HG03280 (cell line): ENCODE measurements around the gene MAGEA2B.
"Not testable (repeated sequence)": the region's sequence is repeated elsewhere in the genome, so short reads cannot be mapped to it uniquely, and the experiment has no call there.

ENCODE experiments used
- ATAC-seq: cut with Tn5 transposase; IDR thresholded peaks from one replicate; pipeline ENCODE4 v1.9.1; 2021; ENCODE audit warnings: mild to moderate bottlenecking, moderate library complexity; ENCODE audit not compliant: unreplicated experiment

MAGEA2B gene

GRCh38 chrX:152754871-152755270 is 40.4 kb downstream of the MAGEA2B start:
- not testable (repeated sequence) for ATAC-seq

GRCh38 chrX:152758918-152759317 is 44.5 kb downstream of the MAGEA2B start, which contains the start of gene CSAG3:
CSAG3 (plus strand) TSS chrX:152759218.
- ATAC-seq, result not testable (repeated sequence)

- ATAC-seq, result not testable (repeated sequence)
Measured at GRCh38 chrX:152759544-152759943, 45.1 kb downstream of the MAGEA2B start.

- ATAC-seq, result not testable (repeated sequence)
Measured at GRCh38 chrX:152761582-152761981, 47.2 kb downstream of the MAGEA2B start.

- ATAC-seq, result not testable (repeated sequence)
Measured at GRCh38 chrX:152766562-152766961, 52.1 kb downstream of the MAGEA2B start.
